SK-N-SH treated with all-trans-retinoic acid at 6 μM for 48 hours (cell line): ENCODE measurements around the gene EIF1B.

Source experiments
- ATAC-seq: fragments of 200-7000 bp; cut with Tn5 transposase; 3 replicates; pipeline ENCODE4 v1.9.1; 2020; ENCODE audit warnings: mild to moderate bottlenecking, moderate library complexity
- ARNTL ChIP-seq: fragments of 450-650 bp; formaldehyde crosslinking; IDR thresholded peaks from 2 replicates; pipeline ENCODE4 v1.5.0; 2020; ENCODE audit warnings: low read depth, mild to moderate bottlenecking, moderate library complexity, borderline replicate concordance
- BACH2 ChIP-seq: fragments of 250-450 bp; sonication (Bioruptor Pico); IDR thresholded peaks from 2 replicates; pipeline ENCODE4 v1.9.0; 2021; ENCODE audit warnings: mild to moderate bottlenecking, borderline replicate concordance
- CREB5 ChIP-seq: fragments of 250-450 bp; sonication (Bioruptor Pico); IDR thresholded peaks from 2 replicates; pipeline ENCODE4 v1.5.1; 2020; ENCODE audit warnings: low read depth, mild to moderate bottlenecking, moderate library complexity
- CSRNP3 ChIP-seq: fragments of 250-450 bp; sonication (Bioruptor Pico); IDR thresholded peaks from 2 replicates; pipeline ENCODE4 v1.5.1; 2021; ENCODE audit warnings: mild to moderate bottlenecking, moderate library complexity
- ESRRG ChIP-seq: fragments of 250-450 bp; sonication (Bioruptor Pico); IDR thresholded peaks from 2 replicates; pipeline ENCODE4 v1.6.1; 2021; ENCODE audit warnings: mild to moderate bottlenecking
- GLIS3 ChIP-seq: fragments of 250-450 bp; sonication (Bioruptor Pico); IDR thresholded peaks from 2 replicates; pipeline ENCODE4 v1.5.0; 2020; ENCODE audit warnings: mild to moderate bottlenecking, moderate library complexity
- ISL1 ChIP-seq: fragments of 250-450 bp; sonication (Bioruptor Pico); IDR thresholded peaks from 2 replicates; pipeline ENCODE4 v2.1.2; 2022; ENCODE audit warnings: mild to moderate bottlenecking, moderate library complexity
- OSR1 ChIP-seq: fragments of 250-450 bp; sonication (Bioruptor Pico); IDR thresholded peaks from 2 replicates; pipeline ENCODE4 v1.8.0; 2022; ENCODE audit warnings: moderate library complexity, mild to moderate bottlenecking, inconsistent platforms
- POU6F1 ChIP-seq: fragments of 250-450 bp; sonication (Bioruptor Pico); IDR thresholded peaks from 2 replicates; pipeline ENCODE4 v1.8.0; 2021; ENCODE audit warnings: low read depth, mild to moderate bottlenecking, moderate library complexity, borderline replicate concordance
- PPARA ChIP-seq: fragments of 250-450 bp; sonication (Bioruptor Pico); IDR thresholded peaks from 2 replicates; pipeline ENCODE4 v1.5.0; 2020; ENCODE audit warnings: mild to moderate bottlenecking, borderline replicate concordance
- RARB ChIP-seq: fragments of 250-450 bp; sonication (Bioruptor Pico); IDR thresholded peaks from 2 replicates; pipeline ENCODE4 v1.8.0; 2021; ENCODE audit warnings: mild to moderate bottlenecking, moderate library complexity
- SNAI2 ChIP-seq: fragments of 250-450 bp; sonication (Bioruptor Pico); IDR thresholded peaks from 2 replicates; pipeline ENCODE4 v1.5.0; 2020; ENCODE audit warnings: mild to moderate bottlenecking, moderate library complexity
- TCF4 ChIP-seq: fragments of 250-450 bp; sonication (Bioruptor Pico); IDR thresholded peaks from 2 replicates; pipeline ENCODE4 v1.8.0; 2021; ENCODE audit warnings: mild to moderate bottlenecking, moderate library complexity, borderline replicate concordance
- TOX ChIP-seq: fragments of 250-450 bp; sonication (Bioruptor Pico); IDR thresholded peaks from 2 replicates; pipeline ENCODE4 v1.8.0; 2021; ENCODE audit warnings: mild to moderate bottlenecking, moderate library complexity, borderline replicate concordance
- TSHZ2 ChIP-seq: fragments of 250-450 bp; sonication (Bioruptor Pico); IDR thresholded peaks from 2 replicates; pipeline ENCODE4 v1.5.0; 2020; ENCODE audit warnings: mild to moderate bottlenecking, moderate library complexity
- ZC3H10 ChIP-seq: fragments of 250-450 bp; sonication (Bioruptor Pico); IDR thresholded peaks from 2 replicates; pipeline ENCODE4 v1.5.1; 2021; ENCODE audit warnings: mild to moderate bottlenecking, moderate library complexity
- ZFP3 ChIP-seq: fragments of 250-450 bp; sonication (Bioruptor Pico); IDR thresholded peaks from 2 replicates; pipeline ENCODE4 v1.5.0; 2020; ENCODE audit warnings: mild to moderate bottlenecking, moderate library complexity
- ZFP30 ChIP-seq: fragments of 450-650 bp; formaldehyde crosslinking; IDR thresholded peaks from 2 replicates; pipeline ENCODE4 v1.5.0; 2022; ENCODE audit warnings: mild to moderate bottlenecking, moderate library complexity
- ZNF565 ChIP-seq: fragments of 450-650 bp; formaldehyde crosslinking; conservative IDR thresholded peaks from 2 replicates; pipeline ENCODE4 v1.5.0; 2020; ENCODE audit warnings: low read depth, mild to moderate bottlenecking, moderate library complexity
- ZNF70 ChIP-seq: fragments of 450-650 bp; formaldehyde crosslinking; IDR thresholded peaks from 2 replicates; pipeline ENCODE4 v1.5.0; 2020; ENCODE audit warnings: mild to moderate bottlenecking, moderate library complexity
- ZNF8 ChIP-seq: fragments of 450-650 bp; formaldehyde crosslinking; IDR thresholded peaks from 2 replicates; pipeline ENCODE4 v1.5.0; 2020; ENCODE audit warnings: mild to moderate bottlenecking, moderate library complexity

Gene EIF1B

GRCh38 chr3:40328374-40328773, 18.9 kb downstream of the EIF1B start:
- ATAC-seq = no peak
- TF ChIP-seq GLIS3 (CRISPR knock-in tag) (no peak), CREB5 (CRISPR knock-in tag) (no peak), ZNF70 (CRISPR knock-in tag) (no peak), POU6F1 (CRISPR knock-in tag) (no peak), TCF4 (CRISPR knock-in tag) (no peak), BACH2 (CRISPR knock-in tag) (no peak)

- no peak for ATAC-seq
- no peak for TF ChIP-seq TSHZ2 (CRISPR knock-in tag)
- no peak for TF ChIP-seq ZFP30 (CRISPR knock-in tag)
- TF ChIP-seq ZNF70 (CRISPR knock-in tag) = no peak
- no peak for TF ChIP-seq ESRRG (CRISPR knock-in tag)
- no peak for TF ChIP-seq BACH2 (CRISPR knock-in tag)
- no peak for TF ChIP-seq ZNF565 (CRISPR knock-in tag)
- no peak for TF ChIP-seq ISL1 (CRISPR knock-in tag)
- TF ChIP-seq ARNTL = no peak
- no peak for TF ChIP-seq CREB5 (CRISPR knock-in tag)
- no peak for TF ChIP-seq OSR1
- TF ChIP-seq RARB (CRISPR knock-in tag) = no peak
- no peak for TF ChIP-seq GLIS3 (CRISPR knock-in tag)
- TF ChIP-seq SNAI2 (CRISPR knock-in tag) = no peak
- TF ChIP-seq ZNF8 (CRISPR knock-in tag) = no peak
- TF ChIP-seq CSRNP3 (CRISPR knock-in tag) = no peak
- no peak for TF ChIP-seq POU6F1 (CRISPR knock-in tag)
- TF ChIP-seq ZFP3 = no peak
- TF ChIP-seq ZC3H10 (CRISPR knock-in tag) = no peak
Measured at GRCh38 chr3:40329071-40329470, 19.6 kb downstream of the EIF1B start.

- no peak for ATAC-seq
- TF ChIP-seq ZFP30 (CRISPR knock-in tag) = no peak
- no peak for TF ChIP-seq OSR1
- TF ChIP-seq PPARA (CRISPR knock-in tag) = no peak
- TF ChIP-seq ZNF8 (CRISPR knock-in tag) = no peak
- no peak for TF ChIP-seq BACH2 (CRISPR knock-in tag)
- TF ChIP-seq GLIS3 (CRISPR knock-in tag) = no peak
- no peak for TF ChIP-seq SNAI2 (CRISPR knock-in tag)
- TF ChIP-seq TOX (CRISPR knock-in tag) = no peak
- no peak for TF ChIP-seq CSRNP3 (CRISPR knock-in tag)
- no peak for TF ChIP-seq ESRRG (CRISPR knock-in tag)
- TF ChIP-seq ISL1 (CRISPR knock-in tag) = no peak
- TF ChIP-seq ARNTL = no peak
- no peak for TF ChIP-seq ZNF70 (CRISPR knock-in tag)
Measured at GRCh38 chr3:40332684-40333083, 23.2 kb downstream of the EIF1B start.
